CD4-positive, alpha-beta T cell treated with Interleukin-1 beta for 1 hour (primary cell): Measurements from ENCODE around the gene PHPT1.

Source experiments
- DNase-seq, 2 donors: peaks; one replicate each; pipeline ENCODE4 v3.0.0-alpha.2; 2020 to 2022

The PHPT1 gene

DNA sequence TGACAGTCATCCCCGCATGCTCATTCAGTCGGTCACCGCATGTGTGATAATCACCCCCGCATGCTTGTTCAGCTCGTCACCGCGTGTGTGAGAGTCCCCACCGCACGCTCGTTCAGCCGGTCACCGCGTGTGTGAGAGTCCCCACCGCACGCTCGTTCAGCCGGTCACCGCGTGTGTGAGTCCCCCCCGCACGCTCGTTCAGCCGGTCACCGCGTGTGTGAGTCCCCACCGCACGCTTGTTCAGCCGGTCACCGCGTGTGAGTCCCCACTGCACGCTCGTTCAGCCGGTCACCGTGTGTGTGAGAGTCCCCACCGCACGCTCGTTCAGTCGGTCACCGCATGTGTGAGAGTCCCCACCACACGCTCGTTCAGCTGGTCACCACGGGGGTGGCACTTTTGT, 40.6 kb downstream of the PHPT1 start:
- DNase-seq = no peak

DNA sequence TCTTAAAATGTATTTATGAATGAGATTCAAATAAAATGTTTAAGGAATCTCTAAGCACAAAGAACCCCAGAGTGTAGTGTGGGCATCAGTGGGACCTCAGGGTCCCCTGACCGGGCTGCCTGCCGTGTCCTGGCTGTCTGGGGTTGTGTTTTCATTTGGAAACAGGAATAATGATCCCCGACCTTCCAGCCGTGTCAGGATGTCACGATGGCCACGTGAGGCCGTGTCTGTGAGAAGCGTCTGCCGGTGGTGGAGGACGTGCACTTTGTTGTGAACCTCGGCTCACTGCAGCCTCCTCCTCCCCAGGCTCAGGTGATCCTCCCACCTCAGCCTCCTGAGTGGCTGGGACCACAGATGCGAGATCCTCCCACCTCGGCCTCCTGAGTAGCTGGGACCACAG, 41.5 kb downstream of the PHPT1 start:
- no peak for DNase-seq

GRCh38 chr9:136896027-136896426, 46.8 kb downstream of the PHPT1 start:
- DNase-seq = no peak

DNA sequence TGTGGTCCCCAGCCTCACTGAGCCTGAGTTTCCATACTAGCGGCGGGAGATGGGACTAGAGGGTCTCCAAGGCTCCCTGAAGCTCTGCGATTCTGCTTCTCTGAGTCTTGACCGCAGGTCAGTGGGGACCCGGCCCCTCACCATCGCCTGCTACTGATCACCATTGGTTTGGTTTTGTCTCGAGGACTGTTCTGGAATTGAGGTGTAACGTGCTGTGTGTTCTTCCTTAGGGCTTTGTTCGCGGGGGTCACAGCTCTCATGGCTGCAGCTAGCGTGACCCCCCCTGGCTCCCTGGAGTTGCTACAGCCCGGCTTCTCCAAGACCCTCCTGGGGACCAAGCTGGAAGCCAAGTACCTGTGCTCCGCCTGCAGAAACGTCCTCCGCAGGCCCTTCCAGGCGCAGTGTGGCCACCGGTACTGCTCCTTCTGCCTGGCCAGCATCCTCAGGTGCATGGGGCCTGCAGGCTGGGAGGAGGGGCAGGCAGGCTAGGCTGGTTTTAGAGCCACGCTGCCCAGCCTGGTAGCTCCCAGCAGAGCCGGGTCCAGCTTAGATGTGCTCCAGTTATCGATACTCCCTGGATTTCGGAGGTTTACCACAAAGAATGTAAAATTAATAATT, 49.4 kb downstream of the PHPT1 start:
- DNase-seq = no peak

DNA sequence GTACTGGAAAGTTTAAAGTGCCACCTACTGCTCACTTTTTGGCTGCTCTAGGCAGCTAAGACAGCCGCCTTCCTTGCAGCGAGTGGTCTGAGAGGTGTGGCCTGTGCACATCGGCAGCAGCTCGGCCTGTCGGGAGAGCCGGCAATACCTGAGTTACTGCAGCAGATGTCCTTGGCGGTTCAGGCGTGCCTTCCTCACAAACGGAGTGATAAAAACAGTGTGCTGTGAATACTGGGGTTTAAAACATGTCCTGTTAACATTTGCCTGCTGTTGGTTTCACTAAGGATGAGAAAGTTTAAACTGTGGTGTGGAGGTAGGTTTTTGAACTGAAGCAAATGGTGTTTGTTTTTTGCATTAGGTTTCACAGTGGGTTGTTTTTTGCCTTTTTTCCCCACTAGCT, 50.0 kb downstream of the PHPT1 start:
- no peak for DNase-seq

GRCh38 chr9:136900556-136900955, 51.3 kb downstream of the PHPT1 start:
- no peak for DNase-seq
